Brain microvascular endothelial cell (primary cell): ENCODE data around the gene NAA80.
A peak's percentile ranks its signal among the peaks of the same experiment; 100 is the strongest.

Source experiments
- DNase-seq: peaks from one replicate; pipeline ENCODE4 v3.0.0-alpha.2; 2020
- H3K27ac ChIP-seq: fragments of 250-450 bp; sonication (Bioruptor Pico); 2 replicates; pipeline ENCODE4 v1.5.1; 2020; ENCODE audit warnings: mild to moderate bottlenecking, moderate library complexity
- H3K27me3 ChIP-seq: fragments of 250-450 bp; sonication (Bioruptor Pico); replicated peaks from 2 replicates; pipeline ENCODE4 v1.5.1; 2020; ENCODE audit warnings: mild to moderate bottlenecking
- H3K36me3 ChIP-seq: fragments of 250-450 bp; sonication (Bioruptor Pico); replicated peaks from 2 replicates; pipeline ENCODE4 v1.5.1; 2020; ENCODE audit warnings: mild to moderate bottlenecking
- H3K4me3 ChIP-seq: 2 replicates; pipeline ENCODE4 v1.5.1; 2011; ENCODE audit warnings: low read depth, mild to moderate bottlenecking, control low read depth, low read length, moderate library complexity
- in situ Hi-C: cut with HindIII; loops from 2 replicates; pipeline ENCODE4 v1.10.0; 2017; ENCODE audit warnings: low sequenced_read_pairs, low pct_ligation_motif_present
- TF ChIP-seq, protein P1 (sequence below): IDR thresholded peaks from 2 replicates; pipeline ENCODE4 v1.5.1; 2011; ENCODE audit warnings: low read depth, mild to moderate bottlenecking, moderate library complexity, low read length, control low read depth, inconsistent platforms; ENCODE audit errors: missing control alignments

Gene NAA80

DNA sequence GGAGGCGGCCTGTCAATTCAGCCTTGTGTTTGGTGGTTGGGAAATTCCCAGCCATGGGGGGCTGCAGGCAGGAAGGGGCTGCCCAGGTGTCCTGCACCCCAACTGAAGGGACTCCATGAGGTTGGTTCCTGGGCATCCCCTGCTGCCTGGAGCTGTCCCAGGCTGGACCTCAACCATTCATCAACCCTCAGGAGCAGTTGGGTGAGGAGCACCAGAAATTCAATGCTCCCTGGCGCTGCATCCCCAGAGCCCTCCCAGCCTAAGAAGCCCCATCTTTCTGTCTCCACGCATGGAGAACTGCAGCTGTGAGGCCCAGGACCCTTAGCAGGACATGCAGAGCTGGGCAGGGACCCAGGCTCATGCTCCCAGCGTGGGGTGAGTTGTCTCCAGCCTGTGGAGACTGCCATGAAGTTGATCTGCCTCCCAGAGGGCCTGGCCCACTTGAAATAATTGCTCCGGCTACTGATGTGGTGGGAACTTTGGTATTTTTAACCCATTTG is 38.2 kb downstream of the NAA80 start:
- Histone ChIP-seq H3K27me3 (no peaks in the 10 kb centered on the region), H3K36me3 (peaks cover 29% of the 10 kb centered on the region), H3K27ac (no peak overlapping the region), H3K4me3 (peak overlapping the region; percentile 60)
- TF ChIP-seq, protein P1, sequence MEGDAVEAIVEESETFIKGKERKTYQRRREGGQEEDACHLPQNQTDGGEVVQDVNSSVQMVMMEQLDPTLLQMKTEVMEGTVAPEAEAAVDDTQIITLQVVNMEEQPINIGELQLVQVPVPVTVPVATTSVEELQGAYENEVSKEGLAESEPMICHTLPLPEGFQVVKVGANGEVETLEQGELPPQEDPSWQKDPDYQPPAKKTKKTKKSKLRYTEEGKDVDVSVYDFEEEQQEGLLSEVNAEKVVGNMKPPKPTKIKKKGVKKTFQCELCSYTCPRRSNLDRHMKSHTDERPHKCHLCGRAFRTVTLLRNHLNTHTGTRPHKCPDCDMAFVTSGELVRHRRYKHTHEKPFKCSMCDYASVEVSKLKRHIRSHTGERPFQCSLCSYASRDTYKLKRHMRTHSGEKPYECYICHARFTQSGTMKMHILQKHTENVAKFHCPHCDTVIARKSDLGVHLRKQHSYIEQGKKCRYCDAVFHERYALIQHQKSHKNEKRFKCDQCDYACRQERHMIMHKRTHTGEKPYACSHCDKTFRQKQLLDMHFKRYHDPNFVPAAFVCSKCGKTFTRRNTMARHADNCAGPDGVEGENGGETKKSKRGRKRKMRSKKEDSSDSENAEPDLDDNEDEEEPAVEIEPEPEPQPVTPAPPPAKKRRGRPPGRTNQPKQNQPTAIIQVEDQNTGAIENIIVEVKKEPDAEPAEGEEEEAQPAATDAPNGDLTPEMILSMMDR, result no peak
- no peak for DNase-seq
- in situ Hi-C loops, result no loop called here

DNA sequence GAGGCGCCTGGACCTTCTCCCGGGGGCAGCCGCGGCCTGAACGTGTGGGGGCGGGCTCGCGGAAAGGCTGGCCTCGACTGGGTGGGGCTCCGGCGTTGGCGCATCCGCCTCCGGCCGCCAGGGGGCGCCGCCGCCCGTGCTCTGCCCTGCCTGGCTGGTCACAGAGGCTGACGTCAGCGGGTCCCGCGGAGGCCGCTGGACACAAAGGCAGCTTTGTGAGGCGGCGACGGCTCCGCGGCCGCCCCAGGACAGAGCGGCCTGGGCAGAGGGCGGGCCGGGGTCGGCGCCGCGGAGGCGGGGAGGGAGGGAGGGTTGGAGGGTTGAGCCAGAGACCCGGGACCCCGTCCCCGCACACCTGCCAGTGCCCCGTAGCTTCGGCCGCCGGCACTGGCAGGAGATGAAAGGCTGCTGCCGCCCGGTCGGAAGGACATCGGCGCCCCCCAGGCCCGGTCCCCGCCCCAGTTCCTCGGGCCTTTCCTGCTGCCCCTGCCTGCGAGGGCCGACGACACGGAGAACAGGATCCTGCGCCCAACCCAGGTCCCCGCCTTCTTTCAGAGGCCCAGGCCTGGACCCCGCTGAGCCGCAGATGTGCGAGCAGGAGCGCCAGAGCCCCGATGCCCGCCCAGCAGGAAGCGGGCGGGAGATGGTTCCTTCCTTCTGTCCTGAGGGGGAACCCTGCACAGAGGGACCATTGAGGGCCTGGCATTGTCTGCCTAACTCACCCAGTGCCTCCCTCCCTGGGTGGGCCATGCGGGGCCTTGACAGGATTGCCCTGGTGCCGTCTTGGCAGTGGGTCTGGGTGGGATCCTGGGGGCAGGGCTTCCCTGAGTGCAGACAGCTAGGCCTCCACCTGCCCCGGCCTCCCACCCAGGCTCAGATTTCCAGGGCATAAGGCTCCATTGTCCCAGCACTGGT is 38.9 kb downstream of the NAA80 start:
- in situ Hi-C loops, result no loop called here
- Histone ChIP-seq H3K27ac (peak overlapping the region; percentile 83), H3K27me3 (no peaks in the 10 kb centered on the region), H3K36me3 (peaks cover 33% of the 10 kb centered on the region), H3K4me3 (peak overlapping the region; percentile 60)
- DNase-seq, result peak; percentile 83
- TF ChIP-seq, protein P1, result peak; percentile 66

DNA sequence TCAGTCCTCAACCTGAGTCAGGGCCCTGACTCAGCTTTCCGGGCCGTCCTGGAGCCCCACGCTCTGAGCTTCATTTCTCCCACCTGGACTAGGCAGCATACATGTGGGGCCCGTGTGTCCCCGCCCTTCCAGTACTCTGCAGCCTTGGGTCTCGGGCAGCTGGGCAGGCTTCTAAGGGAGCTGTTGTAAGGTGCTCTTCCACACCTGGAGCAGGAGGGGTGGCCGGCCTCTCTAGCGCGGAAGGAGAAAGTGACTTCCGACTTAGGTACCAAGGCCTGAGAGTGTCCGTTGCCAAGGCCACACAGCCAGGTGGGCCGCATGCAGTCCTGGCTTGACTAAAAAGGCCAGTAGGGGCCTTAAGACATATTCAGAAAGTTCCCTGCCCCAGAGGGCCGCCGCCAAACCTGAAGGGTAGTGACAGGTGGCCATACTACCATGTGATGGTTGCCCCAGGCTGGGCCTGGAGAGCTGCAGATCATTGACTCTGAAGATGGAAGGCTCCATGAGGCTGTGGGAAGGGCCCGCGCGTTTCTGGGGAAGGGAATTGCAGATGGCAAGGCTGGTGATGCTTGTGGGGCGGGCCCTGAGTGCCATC is 39.7 kb downstream of the NAA80 start:
- in situ Hi-C loops, result no loop called here
- DNase-seq, result no peak
- no peak overlapping the region for H3K27ac ChIP-seq

DNA sequence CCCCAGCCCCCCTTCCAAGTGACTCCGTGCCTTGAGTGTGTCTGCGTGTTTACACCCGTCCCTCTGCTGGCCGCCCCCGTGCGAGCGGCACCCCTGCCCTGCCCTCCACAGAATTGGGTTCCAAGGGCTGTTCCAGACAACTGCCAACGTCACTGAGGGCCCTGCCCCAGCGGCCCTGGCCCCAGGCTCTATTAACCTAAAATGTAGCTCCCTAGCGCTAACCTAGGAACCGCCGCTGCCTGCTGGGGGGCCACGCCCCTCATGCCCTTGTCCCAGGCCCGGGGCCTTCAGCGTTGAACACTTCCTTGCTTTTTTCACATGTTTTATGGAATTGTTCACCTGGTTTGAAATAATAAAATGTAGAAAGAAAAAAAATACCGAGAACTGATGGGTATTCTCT is 40.2 kb downstream of the NAA80 start:
- TF ChIP-seq, protein P1, result no peak
- peaks cover 46% of the 10 kb centered on the region for H3K36me3 ChIP-seq
- DNase-seq, result no peak
- H3K4me3 ChIP-seq, result no peak overlapping the region
- H3K27ac ChIP-seq, result no peak overlapping the region
- in situ Hi-C loops, result no loop called here
- no peaks in the 10 kb centered on the region for H3K27me3 ChIP-seq

More for the DNA sequence above, 39.7 kb downstream of the NAA80 start:
- TF ChIP-seq, protein P1, result no peak
- Histone ChIP-seq H3K4me3 (no peak overlapping the region), H3K27me3 (no peaks in the 10 kb centered on the region), H3K36me3 (peaks cover 41% of the 10 kb centered on the region)

DNA sequence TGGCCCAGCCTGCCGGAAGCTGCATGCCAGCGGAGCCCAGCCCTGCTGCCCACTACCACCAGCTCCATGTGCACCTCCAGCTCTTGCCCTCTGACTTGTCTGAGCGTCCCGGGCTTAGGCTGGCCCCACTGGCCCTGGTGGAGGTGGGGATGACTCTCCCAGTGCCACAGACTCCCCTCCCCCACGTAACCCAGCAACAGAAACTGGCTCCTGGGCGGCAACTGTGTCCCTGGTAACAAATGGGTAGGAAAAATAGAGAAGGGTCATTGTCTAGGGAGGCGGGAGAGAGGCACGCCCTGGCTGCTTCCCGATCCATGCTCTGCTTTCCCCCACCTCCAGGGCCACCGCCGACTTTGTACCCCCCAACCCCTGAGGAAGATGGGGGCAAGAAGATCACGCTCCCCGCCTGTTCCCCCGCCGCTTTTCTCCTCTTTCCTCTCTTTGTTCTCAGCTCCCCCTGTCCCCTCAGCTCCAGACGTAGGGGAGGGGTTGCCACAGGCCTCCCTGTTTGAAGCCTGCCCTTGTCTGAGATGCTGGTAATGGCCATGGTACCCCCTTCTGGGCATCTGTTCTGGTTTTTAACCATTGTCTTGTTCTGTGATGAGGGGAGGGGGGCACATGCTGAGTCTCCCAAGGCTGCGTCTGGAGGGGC is 41.0 kb downstream of the NAA80 start:
- H3K27me3 ChIP-seq, result no peaks in the 10 kb centered on the region
- no peak for DNase-seq
- TF ChIP-seq, protein P1, result no peak
- no peak overlapping the region for H3K27ac ChIP-seq
- in situ Hi-C loops, result no loop called here
- no peak overlapping the region for H3K4me3 ChIP-seq
- H3K36me3 ChIP-seq, result peaks cover 55% of the 10 kb centered on the region
